Measurements from ENCODE around the gene INIP.

DNA sequence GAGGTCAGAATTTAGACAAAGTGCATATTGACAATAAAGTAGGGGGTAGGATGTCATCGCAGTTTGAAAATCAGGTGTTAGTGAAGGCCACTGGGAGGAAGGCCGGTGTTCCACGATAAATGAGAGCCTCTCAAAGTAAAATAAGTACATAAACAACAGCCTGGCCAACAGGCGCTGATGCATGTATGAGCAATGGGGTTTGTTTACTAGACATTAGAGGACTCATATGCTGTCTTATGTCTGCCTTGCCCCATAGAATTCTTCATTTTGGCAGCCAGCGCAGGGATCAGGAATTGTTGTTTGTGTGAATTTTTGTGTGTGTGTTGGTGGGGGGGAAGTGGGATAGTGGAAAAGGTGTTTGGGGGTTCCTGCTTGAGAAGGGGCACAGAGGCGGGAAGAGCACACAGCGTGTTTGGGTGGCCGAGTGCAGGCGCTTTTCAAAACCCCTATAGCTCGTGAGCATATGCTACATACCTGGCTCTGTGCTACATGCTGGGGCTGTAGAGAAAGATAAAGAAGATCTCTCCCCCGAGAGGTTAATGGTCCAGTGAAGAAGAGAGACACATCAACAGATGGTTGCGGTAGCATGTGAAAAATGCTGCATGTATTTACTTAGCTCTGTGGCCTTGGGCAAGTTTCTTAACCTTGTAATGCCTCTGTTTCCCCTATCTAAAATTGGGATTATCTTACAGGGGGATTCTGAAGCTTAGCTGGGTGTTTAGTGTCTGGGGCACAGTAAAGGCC lies 44.2 kb upstream of the INIP start:
- TF ChIP-seq, protein P1, sequence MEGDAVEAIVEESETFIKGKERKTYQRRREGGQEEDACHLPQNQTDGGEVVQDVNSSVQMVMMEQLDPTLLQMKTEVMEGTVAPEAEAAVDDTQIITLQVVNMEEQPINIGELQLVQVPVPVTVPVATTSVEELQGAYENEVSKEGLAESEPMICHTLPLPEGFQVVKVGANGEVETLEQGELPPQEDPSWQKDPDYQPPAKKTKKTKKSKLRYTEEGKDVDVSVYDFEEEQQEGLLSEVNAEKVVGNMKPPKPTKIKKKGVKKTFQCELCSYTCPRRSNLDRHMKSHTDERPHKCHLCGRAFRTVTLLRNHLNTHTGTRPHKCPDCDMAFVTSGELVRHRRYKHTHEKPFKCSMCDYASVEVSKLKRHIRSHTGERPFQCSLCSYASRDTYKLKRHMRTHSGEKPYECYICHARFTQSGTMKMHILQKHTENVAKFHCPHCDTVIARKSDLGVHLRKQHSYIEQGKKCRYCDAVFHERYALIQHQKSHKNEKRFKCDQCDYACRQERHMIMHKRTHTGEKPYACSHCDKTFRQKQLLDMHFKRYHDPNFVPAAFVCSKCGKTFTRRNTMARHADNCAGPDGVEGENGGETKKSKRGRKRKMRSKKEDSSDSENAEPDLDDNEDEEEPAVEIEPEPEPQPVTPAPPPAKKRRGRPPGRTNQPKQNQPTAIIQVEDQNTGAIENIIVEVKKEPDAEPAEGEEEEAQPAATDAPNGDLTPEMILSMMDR (IDR thresholded peaks at IDR 0.05): no peak
- TF ChIP-seq POLR2A (IDR thresholded peaks at IDR 0.05): no peak

Data from heart left ventricle (tissue), 13 donors.